ENCODE results near the gene ABCG5.

The ABCG5 gene

GRCh38 chr2:43826305-43827250 is 12.1 kb downstream of the ABCG5 start:
- no peak overlapping the region for H3K9ac ChIP-seq
- H3K4me3 ChIP-seq, result no peak overlapping the region
- H3K4me1 ChIP-seq, result no peaks in the 10 kb centered on the region
- no peak for TF ChIP-seq Cebpa-rat (IDR thresholded peaks at IDR 0.05)
- H3K9me3 ChIP-seq, result no peaks in the 10 kb centered on the region
- no peak overlapping the region for H3K4me2 ChIP-seq
- no peaks in the 10 kb centered on the region for H3K36me3 ChIP-seq
- H3K27me3 ChIP-seq, result no peaks in the 10 kb centered on the region
- no peak overlapping the region for H3K27ac ChIP-seq
- H4K20me1 ChIP-seq, result no peaks in the 10 kb centered on the region

- TF ChIP-seq Cebpa-rat (IDR thresholded peaks at IDR 0.05), result no peak
- H3K9me3 ChIP-seq, result no peaks in the 10 kb centered on the region
- H3K36me3 ChIP-seq, result no peaks in the 10 kb centered on the region
- H3K4me3 ChIP-seq, result no peak overlapping the region
- H3K9ac ChIP-seq, result no peak overlapping the region
- H4K20me1 ChIP-seq, result no peaks in the 10 kb centered on the region
- no peaks in the 10 kb centered on the region for H3K27me3 ChIP-seq
- H3K27ac ChIP-seq, result no peak overlapping the region
- no peaks in the 10 kb centered on the region for H3K4me1 ChIP-seq
- H3K4me2 ChIP-seq, result no peak overlapping the region
Observed at GRCh38 chr2:43825841-43826240, 12.8 kb downstream of the ABCG5 start.

GRCh38 chr2:43824951-43825493 is 13.6 kb downstream of the ABCG5 start:
- Histone ChIP-seq H3K9ac (no peak overlapping the region), H3K4me3 (no peak overlapping the region), H3K27me3 (no peaks in the 10 kb centered on the region), H3K4me2 (no peak overlapping the region), H4K20me1 (no peaks in the 10 kb centered on the region), H3K27ac (no peak overlapping the region), H3K4me1 (no peaks in the 10 kb centered on the region), H3K36me3 (no peaks in the 10 kb centered on the region), H3K9me3 (no peaks in the 10 kb centered on the region)
- no peak for TF ChIP-seq Cebpa-rat (IDR thresholded peaks at IDR 0.05)

- no peak overlapping the region for H3K4me3 ChIP-seq
Observed at GRCh38 chr2:43824512-43824911, 14.1 kb downstream of the ABCG5 start.

GRCh38 chr2:43823751-43824150 is 14.9 kb downstream of the ABCG5 start:
- H3K4me3 ChIP-seq, result no peak overlapping the region
- H3K4me2 ChIP-seq, result no peak overlapping the region

More at GRCh38 chr2:43824512-43824911, 14.1 kb downstream of the ABCG5 start:
- Histone ChIP-seq H3K27ac (no peak overlapping the region), H4K20me1 (no peaks in the 10 kb centered on the region), H3K9ac (no peak overlapping the region), H3K9me3 (no peaks in the 10 kb centered on the region), H3K36me3 (no peaks in the 10 kb centered on the region), H3K4me2 (no peak overlapping the region), H3K27me3 (no peaks in the 10 kb centered on the region), H3K4me1 (no peaks in the 10 kb centered on the region)
- no peak for TF ChIP-seq Cebpa-rat (IDR thresholded peaks at IDR 0.05)

GRCh38 chr2:43822839-43823238 is 15.8 kb downstream of the ABCG5 start:
- Histone ChIP-seq H3K4me1 (no peaks in the 10 kb centered on the region), H3K4me3 (no peak overlapping the region), H4K20me1 (no peaks in the 10 kb centered on the region)

More at GRCh38 chr2:43823751-43824150, 14.9 kb downstream of the ABCG5 start:
- Histone ChIP-seq H3K27ac (no peak overlapping the region), H3K9me3 (no peaks in the 10 kb centered on the region), H3K36me3 (no peaks in the 10 kb centered on the region), H3K9ac (no peak overlapping the region), H3K27me3 (no peaks in the 10 kb centered on the region), H3K4me1 (no peaks in the 10 kb centered on the region), H4K20me1 (no peaks in the 10 kb centered on the region)
- TF ChIP-seq Cebpa-rat (IDR thresholded peaks at IDR 0.05), result no peak

GRCh38 chr2:43819491-43820163 is 19.0 kb downstream of the ABCG5 start:
- TF ChIP-seq Cebpa-rat (IDR thresholded peaks at IDR 0.05), result no peak
- Histone ChIP-seq H3K27ac (no peak overlapping the region), H3K27me3 (no peaks in the 10 kb centered on the region), H3K9me3 (no peaks in the 10 kb centered on the region), H4K20me1 (no peaks in the 10 kb centered on the region), H3K4me3 (no peak overlapping the region), H3K4me1 (no peaks in the 10 kb centered on the region), H3K9ac (no peak overlapping the region), H3K4me2 (no peak overlapping the region), H3K36me3 (no peaks in the 10 kb centered on the region)

More at GRCh38 chr2:43822839-43823238, 15.8 kb downstream of the ABCG5 start:
- Histone ChIP-seq H3K27me3 (no peaks in the 10 kb centered on the region), H3K9ac (no peak overlapping the region), H3K27ac (no peak overlapping the region), H3K36me3 (no peaks in the 10 kb centered on the region), H3K9me3 (no peaks in the 10 kb centered on the region), H3K4me2 (no peak overlapping the region)
- TF ChIP-seq Cebpa-rat (IDR thresholded peaks at IDR 0.05), result no peak

GRCh38 chr2:43818761-43819160 is 19.9 kb downstream of the ABCG5 start:
- Histone ChIP-seq H3K9me3 (no peaks in the 10 kb centered on the region), H3K4me2 (no peak overlapping the region), H3K27ac (no peak overlapping the region), H3K4me1 (no peaks in the 10 kb centered on the region), H3K27me3 (no peaks in the 10 kb centered on the region), H3K4me3 (no peak overlapping the region), H4K20me1 (no peaks in the 10 kb centered on the region), H3K36me3 (no peaks in the 10 kb centered on the region), H3K9ac (no peak overlapping the region)
- no peak for TF ChIP-seq Cebpa-rat (IDR thresholded peaks at IDR 0.05)

- Histone ChIP-seq H3K4me1 (no peaks in the 10 kb centered on the region), H3K27me3 (no peaks in the 10 kb centered on the region), H3K9ac (no peak overlapping the region), H3K36me3 (no peaks in the 10 kb centered on the region), H3K4me2 (no peak overlapping the region), H3K4me3 (no peak overlapping the region), H3K27ac (no peak overlapping the region), H4K20me1 (no peaks in the 10 kb centered on the region), H3K9me3 (no peaks in the 10 kb centered on the region)
- no peak for TF ChIP-seq Cebpa-rat (IDR thresholded peaks at IDR 0.05)
Observed at GRCh38 chr2:43814711-43815110, 23.9 kb downstream of the ABCG5 start.

- no peak overlapping the region for H3K9ac ChIP-seq
- H3K4me3 ChIP-seq, result no peak overlapping the region
- no peaks in the 10 kb centered on the region for H3K36me3 ChIP-seq
- H3K27me3 ChIP-seq, result no peaks in the 10 kb centered on the region
- no peak for TF ChIP-seq Cebpa-rat (IDR thresholded peaks at IDR 0.05)
- H3K4me2 ChIP-seq, result no peak overlapping the region
- no peaks in the 10 kb centered on the region for H3K4me1 ChIP-seq
- no peak overlapping the region for H3K27ac ChIP-seq
- no peaks in the 10 kb centered on the region for H3K9me3 ChIP-seq
- no peaks in the 10 kb centered on the region for H4K20me1 ChIP-seq
Observed at GRCh38 chr2:43812947-43813346, 25.7 kb downstream of the ABCG5 start.

All from BLaER1 (cell line).